Measurements from ENCODE around the gene CTSS.
"Not testable (repeated sequence)": the region's sequence is repeated elsewhere in the genome, so short reads cannot be mapped to it uniquely, and the experiment has no call there.

Gene CTSS

GRCh38 chr1:150777544-150777943 lies 12.0 kb upstream of the CTSS start:
- TF ChIP-seq TAF1 (IDR thresholded peaks at IDR 0.05; ENCODE audit: low read depth, low read length) (no peak), SPI1 (IDR thresholded peaks at IDR 0.05; ENCODE audit: low read depth, low read length) (peak; percentile 40)
- FAIRE-seq (no peak), DNase-seq (ENCODE audit: insufficient read length, low spot score) (no peak)

GRCh38 chr1:150775931-150776505 lies 10.4 kb upstream of the CTSS start:
- DNase-seq (ENCODE audit: insufficient read length, low spot score); FAIRE-seq: not testable (repeated sequence)

GRCh38 chr1:150775276-150775675 lies 9.7 kb upstream of the CTSS start:
- FAIRE-seq (no peak), DNase-seq (ENCODE audit: insufficient read length, low spot score) (no peak)
- TF ChIP-seq PAX5 (IDR thresholded peaks at IDR 0.05; ENCODE audit: insufficient read depth, low read length, severe bottlenecking) = no peak
- no peak for TF ChIP-seq TAF1 (IDR thresholded peaks at IDR 0.05; ENCODE audit: low read depth, low read length)
- no peak for TF ChIP-seq POLR2A (IDR thresholded peaks at IDR 0.05; ENCODE audit: low read depth, low read length)
- TF ChIP-seq POLR2AphosphoS5 (IDR thresholded peaks at IDR 0.05; ENCODE audit: low read depth, low read length) = no peak
- no peak for TF ChIP-seq SPI1 (IDR thresholded peaks at IDR 0.05; ENCODE audit: low read depth, low read length)
- TF ChIP-seq POU2F2 (IDR thresholded peaks at IDR 0.05; ENCODE audit: low read depth, low read length) = no peak

GRCh38 chr1:150772326-150772725 lies 6.7 kb upstream of the CTSS start:
- no peak for TF ChIP-seq POLR2AphosphoS5 (IDR thresholded peaks at IDR 0.05; ENCODE audit: low read depth, low read length)
- TF ChIP-seq TAF1 (IDR thresholded peaks at IDR 0.05; ENCODE audit: low read depth, low read length) = no peak
- TF ChIP-seq POLR2A (IDR thresholded peaks at IDR 0.05; ENCODE audit: low read depth, low read length) = no peak
- TF ChIP-seq PAX5 (IDR thresholded peaks at IDR 0.05; ENCODE audit: insufficient read depth, low read length, severe bottlenecking) = no peak
- no peak for TF ChIP-seq POU2F2 (IDR thresholded peaks at IDR 0.05; ENCODE audit: low read depth, low read length)
- no peak for TF ChIP-seq SPI1 (IDR thresholded peaks at IDR 0.05; ENCODE audit: low read depth, low read length)
- no peak for DNase-seq (ENCODE audit: insufficient read length, low spot score)
- FAIRE-seq = no peak

GRCh38 chr1:150767704-150768103 lies 2.1 kb upstream of the CTSS start:
- DNase-seq (ENCODE audit: insufficient read length, low spot score) = not testable (repeated sequence)

GRCh38 chr1:150765977-150766301 lies 361 bp upstream of the CTSS start:
- not testable (repeated sequence) for FAIRE-seq; DNase-seq (ENCODE audit: insufficient read length, low spot score)

More at GRCh38 chr1:150767704-150768103, 2.1 kb upstream of the CTSS start:
- FAIRE-seq = not testable (repeated sequence)

- no peak for DNase-seq (ENCODE audit: insufficient read length, low spot score)
- FAIRE-seq = peak; percentile 83
- TF ChIP-seq POLR2A (IDR thresholded peaks at IDR 0.05; ENCODE audit: low read depth, low read length) (no peak), POLR2AphosphoS5 (IDR thresholded peaks at IDR 0.05; ENCODE audit: low read depth, low read length) (no peak), PAX5 (IDR thresholded peaks at IDR 0.05; ENCODE audit: insufficient read depth, low read length, severe bottlenecking) (no peak), POU2F2 (IDR thresholded peaks at IDR 0.05; ENCODE audit: low read depth, low read length) (no peak), SPI1 (IDR thresholded peaks at IDR 0.05; ENCODE audit: low read depth, low read length) (no peak), TAF1 (IDR thresholded peaks at IDR 0.05; ENCODE audit: low read depth, low read length) (no peak)
These were observed 919 bp downstream of the CTSS start for GRCh38 chr1:150764617-150765101.

- no peak for DNase-seq (ENCODE audit: insufficient read length, low spot score)
- FAIRE-seq = no peak
- TF ChIP-seq POLR2AphosphoS5 (IDR thresholded peaks at IDR 0.05; ENCODE audit: low read depth, low read length) (no peak), POLR2A (IDR thresholded peaks at IDR 0.05; ENCODE audit: low read depth, low read length) (no peak), TAF1 (IDR thresholded peaks at IDR 0.05; ENCODE audit: low read depth, low read length) (no peak), POU2F2 (IDR thresholded peaks at IDR 0.05; ENCODE audit: low read depth, low read length) (no peak), PAX5 (IDR thresholded peaks at IDR 0.05; ENCODE audit: insufficient read depth, low read length, severe bottlenecking) (no peak), SPI1 (IDR thresholded peaks at IDR 0.05; ENCODE audit: low read depth, low read length) (no peak)
These were observed 2.6 kb downstream of the CTSS start for GRCh38 chr1:150763018-150763417.

GRCh38 chr1:150762552-150762951 lies 3.0 kb downstream of the CTSS start:
- TF ChIP-seq POLR2A (IDR thresholded peaks at IDR 0.05; ENCODE audit: low read depth, low read length) (no peak), POLR2AphosphoS5 (IDR thresholded peaks at IDR 0.05; ENCODE audit: low read depth, low read length) (no peak), SPI1 (IDR thresholded peaks at IDR 0.05; ENCODE audit: low read depth, low read length) (no peak)
- no peak for FAIRE-seq
- no peak for DNase-seq (ENCODE audit: insufficient read length, low spot score)

- TF ChIP-seq PAX5 (IDR thresholded peaks at IDR 0.05; ENCODE audit: insufficient read depth, low read length, severe bottlenecking) (no peak), TAF1 (IDR thresholded peaks at IDR 0.05; ENCODE audit: low read depth, low read length) (no peak), POLR2AphosphoS5 (IDR thresholded peaks at IDR 0.05; ENCODE audit: low read depth, low read length) (no peak), SPI1 (IDR thresholded peaks at IDR 0.05; ENCODE audit: low read depth, low read length) (no peak), POLR2A (IDR thresholded peaks at IDR 0.05; ENCODE audit: low read depth, low read length) (no peak), POU2F2 (IDR thresholded peaks at IDR 0.05; ENCODE audit: low read depth, low read length) (no peak)
- no peak for FAIRE-seq
- DNase-seq (ENCODE audit: insufficient read length, low spot score) = no peak
These were observed 3.8 kb downstream of the CTSS start for GRCh38 chr1:150761801-150762200.

- DNase-seq (ENCODE audit: insufficient read length, low spot score) = no peak
- TF ChIP-seq TAF1 (IDR thresholded peaks at IDR 0.05; ENCODE audit: low read depth, low read length) = no peak
- TF ChIP-seq PAX5 (IDR thresholded peaks at IDR 0.05; ENCODE audit: insufficient read depth, low read length, severe bottlenecking) = no peak
- no peak for TF ChIP-seq POLR2A (IDR thresholded peaks at IDR 0.05; ENCODE audit: low read depth, low read length)
- TF ChIP-seq SPI1 (IDR thresholded peaks at IDR 0.05; ENCODE audit: low read depth, low read length) = peak; percentile 28; the same call in 1 of the 2 replicates
- FAIRE-seq = peak; percentile 55
These were observed 5.6 kb downstream of the CTSS start for GRCh38 chr1:150760013-150760412.
